ENCODE data around the gene SNCB. TPM values are rescaled to one million over a fixed set of nuclear protein-coding genes. Genes with fewer than 3 reads are reported as not detected.

Gene SNCB
- total RNA-seq, 1 experiment from 2014 or later = not detected

- CTCF ChIA-PET = interaction anchor here (1.1 kb wide), 1 partner anchor 17 kb away, joined by 3 read pairs; no protein-coding TSS in a partner anchor
- TF ChIP-seq YY1 (IDR thresholded peaks at IDR 0.05; ENCODE audit: extremely low read depth, insufficient replicate concordance, low read depth, low read length) = no peak
- H3K4me2 ChIP-seq (ENCODE audit: low read length) = no peak overlapping the region
- H3K36me3 ChIP-seq (ENCODE audit: control insufficient read depth in 1 of 2, insufficient read depth in 2 of 2, low read length in 2 of 2) = no peaks in the 10 kb centered on the region
- no peak for DNase-seq (ENCODE audit: low read depth, low spot score)
- no peak for ATAC-seq
- RAD21 ChIA-PET (ENCODE audit: low non-redundant PET in 1 of 2, low total read pairs in 2 of 2, uncharacterized antibody in 2 of 2, unreplicated experiment in 2 of 2) = no interaction called here
- H3K4me1 ChIP-seq (ENCODE audit: control insufficient read depth in 1 of 2, insufficient read depth in 2 of 2, low read length in 2 of 2) = peaks cover 16 to 40% of the 10 kb centered on the region in 2 experiments
- no peaks in the 10 kb centered on the region for H3K9me3 ChIP-seq (ENCODE audit: control insufficient read depth in 1 of 2, insufficient read depth in 1 of 2, low read depth in 1 of 2, low read length in 2 of 2)
- no peaks in the 10 kb centered on the region for H3K9me2 ChIP-seq (ENCODE audit: insufficient read depth)
- no peak overlapping the region for H3K9ac ChIP-seq (ENCODE audit: low read length)
- no TSS peak for BruUV-seq (replicated peaks)
- intact Hi-C loops (cut with micrococcal nuclease) = no loop called here
- no peaks in the 10 kb centered on the region for H3K27me3 ChIP-seq (ENCODE audit: insufficient read depth, low read length)
- H3K79me2 ChIP-seq (ENCODE audit: insufficient read depth, low read length) = peaks cover 8% of the 10 kb centered on the region
- H4K20me1 ChIP-seq (ENCODE audit: insufficient read depth) = no peaks in the 10 kb centered on the region
- no peak overlapping the region for H3K27ac ChIP-seq (ENCODE audit: low read depth, low read length)
- POLR2A ChIA-PET = interaction anchor here (0.7 kb wide), 1 partner anchor 106 kb away, joined by 9 read pairs; the partner anchor contains the start of gene RNF44
- H3K4me3 ChIP-seq (replicated peaks in 1 of 2; ENCODE audit: low read depth in 1 of 2, low read length in 2 of 2) = no peak overlapping the region
- no peak overlapping the region for H2AFZ ChIP-seq (ENCODE audit: low read depth, low read length, poor library complexity, severe bottlenecking)
These were observed 13.3 kb upstream of the SNCB start for GRCh38 chr5:176643491-176644219.

DNA sequence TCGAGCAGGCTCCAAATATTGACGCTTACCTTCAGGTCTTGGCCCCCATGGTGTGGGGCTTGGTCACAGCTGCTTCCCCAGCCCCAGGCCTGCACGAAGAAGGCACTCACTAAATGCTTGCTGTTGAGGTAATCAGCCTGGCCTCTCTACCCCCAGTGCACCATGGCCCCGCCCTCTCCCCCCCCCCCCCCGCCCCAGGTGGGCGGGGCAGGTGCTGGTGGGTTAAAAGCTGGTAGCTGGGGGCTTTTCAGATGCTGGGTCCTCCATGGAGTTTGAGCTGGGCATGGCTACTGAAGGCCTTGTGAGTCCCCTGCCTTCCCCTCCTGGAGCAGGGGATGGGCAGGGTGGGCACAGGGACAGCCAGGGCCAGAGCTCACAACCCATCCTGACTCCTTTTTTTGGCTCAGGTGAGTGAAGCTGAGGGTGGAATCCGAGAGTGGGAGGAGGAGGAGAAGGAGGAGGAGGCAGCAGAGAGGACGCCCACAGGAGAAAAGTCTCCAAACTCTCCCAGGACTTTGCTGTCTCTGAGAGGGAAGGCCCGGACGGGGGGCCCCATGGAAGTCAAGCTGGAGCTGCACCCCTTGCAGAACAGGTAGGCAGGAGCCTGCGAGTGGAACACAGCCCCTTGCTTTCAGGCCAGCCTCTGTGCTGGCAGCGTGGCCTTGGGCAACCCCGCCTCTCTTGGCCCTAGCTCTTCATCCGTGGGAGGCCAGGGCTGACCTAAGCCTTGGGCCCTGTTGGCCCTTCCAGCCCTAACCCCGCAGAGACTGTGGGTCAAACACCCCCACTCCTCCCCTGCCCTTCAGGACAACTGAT, 12.5 kb upstream of the SNCB start:
- no peak overlapping the region for H2AFZ ChIP-seq (ENCODE audit: low read depth, low read length, poor library complexity, severe bottlenecking)
- H3K9me2 ChIP-seq (ENCODE audit: insufficient read depth) = no peaks in the 10 kb centered on the region
- H3K9ac ChIP-seq (ENCODE audit: low read length) = no peak overlapping the region
- ATAC-seq (no peak), DNase-seq (ENCODE audit: low read depth, low spot score) (no peak)
- no peaks in the 10 kb centered on the region for H3K36me3 ChIP-seq (ENCODE audit: control insufficient read depth in 1 of 2, insufficient read depth in 2 of 2, low read length in 2 of 2)
- intact Hi-C loops (cut with micrococcal nuclease) = no loop called here
- RAD21 ChIA-PET (ENCODE audit: low non-redundant PET in 1 of 2, low total read pairs in 2 of 2, uncharacterized antibody in 2 of 2, unreplicated experiment in 2 of 2) = no interaction called here
- H3K4me3 ChIP-seq (replicated peaks in 1 of 2; ENCODE audit: low read depth in 1 of 2, low read length in 2 of 2) = no peak overlapping the region
- no peak overlapping the region for H3K4me2 ChIP-seq (ENCODE audit: low read length)
- BruUV-seq (replicated peaks) = no TSS peak
- H3K79me2 ChIP-seq (ENCODE audit: insufficient read depth, low read length) = peaks cover under 1% of the 10 kb centered on the region; the same call in 1 of the 2 replicates
- peaks cover 11 to 32% of the 10 kb centered on the region in 2 experiments for H3K4me1 ChIP-seq (ENCODE audit: control insufficient read depth in 1 of 2, insufficient read depth in 2 of 2, low read length in 2 of 2)
- H3K27me3 ChIP-seq (ENCODE audit: insufficient read depth, low read length) = no peaks in the 10 kb centered on the region
- TF ChIP-seq MAX (IDR thresholded peaks at IDR 0.05) = no peak
- no peak for TF ChIP-seq ZBTB33 (IDR thresholded peaks at IDR 0.05; ENCODE audit: extremely low read depth, insufficient replicate concordance, low read length)
- TF ChIP-seq EZH2 (IDR thresholded peaks at IDR 0.05) = no peak
- no peak for TF ChIP-seq EGR1 (IDR thresholded peaks at IDR 0.05; ENCODE audit: low read depth)
- TF ChIP-seq SIN3A (IDR thresholded peaks at IDR 0.05; ENCODE audit: low read depth) = no peak
- TF ChIP-seq, protein P1, sequence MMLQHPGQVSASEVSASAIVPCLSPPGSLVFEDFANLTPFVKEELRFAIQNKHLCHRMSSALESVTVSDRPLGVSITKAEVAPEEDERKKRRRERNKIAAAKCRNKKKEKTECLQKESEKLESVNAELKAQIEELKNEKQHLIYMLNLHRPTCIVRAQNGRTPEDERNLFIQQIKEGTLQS (IDR thresholded peaks at IDR 0.05) = no peak
- no peak for TF ChIP-seq YY1 (IDR thresholded peaks at IDR 0.05; ENCODE audit: extremely low read depth, insufficient replicate concordance, low read depth, low read length)
- TF ChIP-seq POLR2A (IDR thresholded peaks at IDR 0.05; ENCODE audit: borderline replicate concordance, extremely low read depth, insufficient read depth, insufficient read length) = no peak
- no peaks in the 10 kb centered on the region for H3K9me3 ChIP-seq (ENCODE audit: control insufficient read depth in 1 of 2, insufficient read depth in 1 of 2, low read depth in 1 of 2, low read length in 2 of 2)
- POLR2A ChIA-PET = no interaction called here
- no peak overlapping the region for H3K27ac ChIP-seq (ENCODE audit: low read depth, low read length)
- CTCF ChIA-PET = interaction anchor here (1.1 kb wide), 1 partner anchor 18 kb away, joined by 3 read pairs; no protein-coding TSS in a partner anchor
- H4K20me1 ChIP-seq (ENCODE audit: insufficient read depth) = no peaks in the 10 kb centered on the region

All from HCT116 (cell line).